Adrenal gland (tissue), 5 donors: Measurements from ENCODE around the gene EXOC6.

Experiments used
- CTCF ChIP-seq, 6 experiments: fragments of 450-650 bp in 4 of 6; fragments of 200-600 bp in 2 of 6; sonication (generic) in 1 of 6; IDR thresholded peaks; 1 replicate in 5 of 6; 2 replicates in 1 of 6; pipeline versions ENCODE4 v1.5.1 to v1.8.0; 2016 to 2021; ENCODE audit warnings: antibody characterized with exemption in 6 of 6, mild to moderate bottlenecking in 2 of 6, moderate library complexity in 1 of 6
- POLR2A ChIP-seq, 2 donors: fragments of 450-650 bp; IDR thresholded peaks; one replicate each; pipeline ENCODE4 v1.6.1; 2017; ENCODE audit warnings: antibody characterized with exemption in 2 of 2, mild to moderate bottlenecking in 2 of 2, moderate library complexity in 1 of 2
- donor health status: DM: no; HTN: no; CAD: no.

GRCh38 chr10:93027508-93027907 is 179.2 kb downstream of the EXOC6 start:
- TF ChIP-seq CTCF (IDR thresholded peaks at IDR 0.05) (no peak), POLR2A (IDR thresholded peaks at IDR 0.05) (no peak)
